BE2C (cell line): ENCODE measurements around the gene C14orf132.

ENCODE experiments used
- DNase-seq: peaks from one replicate; pipeline ENCODE4 v3.0.0-alpha.2; 2020
- H3K27me3 ChIP-seq: fragments of 250-450 bp; sonication (Bioruptor Pico); 2 replicates; pipeline ENCODE4 v1.5.1; 2020; ENCODE audit warnings: mild to moderate bottlenecking
- H3K36me3 ChIP-seq: fragments of 250-450 bp; sonication (Bioruptor Pico); 2 replicates; pipeline ENCODE4 v1.5.1; 2020; ENCODE audit warnings: mild to moderate bottlenecking
- H3K4me1 ChIP-seq: fragments of 250-450 bp; sonication (Bioruptor Pico); 2 replicates; pipeline ENCODE4 v1.5.1; 2020
- H3K4me3 ChIP-seq: 2 replicates; pipeline ENCODE4 v1.5.1; 2011; ENCODE audit warnings: low read depth, low read length
- H3K9me3 ChIP-seq: fragments of 250-450 bp; sonication (Bioruptor Pico); 2 replicates; pipeline ENCODE4 v1.5.1; 2020
- TF ChIP-seq, protein P1 (sequence below): IDR thresholded peaks from 2 replicates; pipeline ENCODE4 v1.5.1; 2012; ENCODE audit warnings: mild to moderate bottlenecking, low read depth, low read length

The C14orf132 gene

GRCh38 chr14:96051642-96052540, 12.7 kb downstream of the C14orf132 start:
- Histone ChIP-seq H3K4me1 (peaks cover 34% of the 10 kb centered on the region), H3K9me3 (no peaks in the 10 kb centered on the region), H3K4me3 (no peak overlapping the region), H3K36me3 (peaks cover 22% of the 10 kb centered on the region), H3K27me3 (no peaks in the 10 kb centered on the region)
- DNase-seq: no peak
- TF ChIP-seq, protein P1, sequence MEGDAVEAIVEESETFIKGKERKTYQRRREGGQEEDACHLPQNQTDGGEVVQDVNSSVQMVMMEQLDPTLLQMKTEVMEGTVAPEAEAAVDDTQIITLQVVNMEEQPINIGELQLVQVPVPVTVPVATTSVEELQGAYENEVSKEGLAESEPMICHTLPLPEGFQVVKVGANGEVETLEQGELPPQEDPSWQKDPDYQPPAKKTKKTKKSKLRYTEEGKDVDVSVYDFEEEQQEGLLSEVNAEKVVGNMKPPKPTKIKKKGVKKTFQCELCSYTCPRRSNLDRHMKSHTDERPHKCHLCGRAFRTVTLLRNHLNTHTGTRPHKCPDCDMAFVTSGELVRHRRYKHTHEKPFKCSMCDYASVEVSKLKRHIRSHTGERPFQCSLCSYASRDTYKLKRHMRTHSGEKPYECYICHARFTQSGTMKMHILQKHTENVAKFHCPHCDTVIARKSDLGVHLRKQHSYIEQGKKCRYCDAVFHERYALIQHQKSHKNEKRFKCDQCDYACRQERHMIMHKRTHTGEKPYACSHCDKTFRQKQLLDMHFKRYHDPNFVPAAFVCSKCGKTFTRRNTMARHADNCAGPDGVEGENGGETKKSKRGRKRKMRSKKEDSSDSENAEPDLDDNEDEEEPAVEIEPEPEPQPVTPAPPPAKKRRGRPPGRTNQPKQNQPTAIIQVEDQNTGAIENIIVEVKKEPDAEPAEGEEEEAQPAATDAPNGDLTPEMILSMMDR: peak; percentile 40

GRCh38 chr14:96052541-96053247, 13.5 kb downstream of the C14orf132 start:
- H3K4me1 ChIP-seq: peaks cover 36% of the 10 kb centered on the region
- no peak for DNase-seq
- TF ChIP-seq, protein P1: 0 out of 2 replicates have a peak, but pooled peaks have one; percentile 2
- peaks cover 22% of the 10 kb centered on the region for H3K36me3 ChIP-seq
- H3K9me3 ChIP-seq: no peaks in the 10 kb centered on the region
- no peak overlapping the region for H3K4me3 ChIP-seq
- H3K27me3 ChIP-seq: no peaks in the 10 kb centered on the region

GRCh38 chr14:96053248-96053599, 14.1 kb downstream of the C14orf132 start:
- H3K27me3 ChIP-seq: no peaks in the 10 kb centered on the region
- H3K4me1 ChIP-seq: peaks cover 36% of the 10 kb centered on the region
- DNase-seq: no peak
- TF ChIP-seq, protein P1: no peak
- no peak overlapping the region for H3K4me3 ChIP-seq
- H3K9me3 ChIP-seq: no peaks in the 10 kb centered on the region
- peaks cover 22% of the 10 kb centered on the region for H3K36me3 ChIP-seq

- H3K4me3 ChIP-seq: no peak overlapping the region
- H3K4me1 ChIP-seq: peaks cover 36% of the 10 kb centered on the region
- peak; percentile 46 for DNase-seq
- TF ChIP-seq, protein P1: no peak
- no peaks in the 10 kb centered on the region for H3K27me3 ChIP-seq
- H3K9me3 ChIP-seq: no peaks in the 10 kb centered on the region
- peaks cover 22% of the 10 kb centered on the region for H3K36me3 ChIP-seq
Measured at GRCh38 chr14:96053600-96054381, 14.6 kb downstream of the C14orf132 start.

GRCh38 chr14:96054661-96055060, 15.5 kb downstream of the C14orf132 start:
- no peak overlapping the region for H3K4me3 ChIP-seq
- peaks cover 36% of the 10 kb centered on the region for H3K4me1 ChIP-seq
- no peaks in the 10 kb centered on the region for H3K9me3 ChIP-seq
- no peak for DNase-seq
- TF ChIP-seq, protein P1: no peak
- H3K36me3 ChIP-seq: peaks cover 22% of the 10 kb centered on the region
- H3K27me3 ChIP-seq: no peaks in the 10 kb centered on the region
